Coronary artery (tissue), 2 donors: ENCODE results near the gene MPV17.
A peak's percentile ranks its signal among the peaks of the same experiment; 100 is the strongest.
"Not testable (repeated sequence)": the region's sequence is repeated elsewhere in the genome, so short reads cannot be mapped to it uniquely, and the experiment has no call there.

Experiments
- DNase-seq: peaks from one replicate; pipeline ENCODE4 v3.0.0-alpha.2; 2017; ENCODE audit warnings: low spot score
- H3K27ac ChIP-seq, 2 donors: fragments of 200-600 bp; sonication (generic); one replicate each; pipeline ENCODE4 v1.5.1; 2016 to 2019
- H3K4me3 ChIP-seq: fragments of 200-600 bp; sonication (generic); 2 replicates; pipeline ENCODE4 v1.5.1; 2016; ENCODE audit warnings: mild to moderate bottlenecking, moderate library complexity
- CTCF ChIP-seq: fragments of 200-600 bp; sonication (generic); IDR thresholded peaks from one replicate; pipeline ENCODE4 v1.5.1; 2019; ENCODE audit warnings: antibody characterized with exemption

Gene MPV17

GRCh38 chr2:27281855-27282559 is 40.9 kb downstream of the MPV17 start, which contains the start of gene TRIM54:
TSS of gene TRIM54 (plus strand) at chr2:27282429. CDS start at chr2:27282732, 303 bp downstream.
- Histone ChIP-seq H3K4me3 (no peak within 1 kb of the TSS), H3K27ac (peak within 1 kb of the TSS in 1 of 2 donors; percentile 6)
- no peak for DNase-seq
- TF ChIP-seq CTCF, result no peak

DNA sequence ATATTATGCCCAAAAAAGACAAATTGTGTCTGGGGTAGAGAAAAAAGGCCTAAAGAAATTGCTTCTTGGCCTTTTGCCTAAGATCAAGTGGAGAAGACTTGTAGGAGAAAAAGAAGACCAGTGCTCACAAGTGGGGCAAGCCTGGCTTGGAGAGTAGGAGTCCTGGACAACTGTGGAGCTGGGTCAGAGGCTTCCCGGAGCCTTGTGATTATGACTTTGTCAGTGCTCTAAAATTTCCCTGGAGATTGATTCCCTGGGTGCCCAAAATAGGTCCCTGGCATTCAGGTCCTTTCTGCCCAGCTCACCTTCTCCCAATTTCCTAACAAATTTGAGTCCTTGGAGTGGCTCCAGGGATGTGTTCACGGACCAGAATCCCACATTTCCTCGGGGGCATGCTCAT is 41.5 kb downstream of the MPV17 start:
- TF ChIP-seq CTCF, result no peak
- Histone ChIP-seq H3K27ac (peak overlapping the region in 1 of 2 donors; percentile 6), H3K4me3 (no peak overlapping the region)
- no peak for DNase-seq

DNA sequence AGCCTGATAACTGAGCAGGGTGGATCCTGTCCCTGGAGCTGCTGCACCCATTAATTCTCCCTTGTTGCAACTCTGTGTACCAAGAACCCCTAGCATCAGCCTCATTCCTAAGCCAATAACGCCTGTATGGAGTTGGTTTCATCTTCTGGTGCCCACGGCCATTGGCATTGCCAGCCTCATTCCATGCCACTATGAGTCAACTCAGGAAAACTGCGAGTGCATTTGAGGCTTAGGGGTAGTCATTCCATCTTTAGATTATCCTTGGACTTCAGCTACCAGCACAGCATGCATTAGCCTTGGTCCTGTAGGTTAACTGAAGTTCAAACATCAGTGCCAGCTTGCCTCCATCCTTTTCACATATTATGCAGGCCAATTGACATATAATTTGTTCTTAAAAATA is 42.1 kb downstream of the MPV17 start:
- no peak for DNase-seq
- no peak overlapping the region for H3K4me3 ChIP-seq
- TF ChIP-seq CTCF, result no peak
- no peak overlapping the region for H3K27ac ChIP-seq

DNA sequence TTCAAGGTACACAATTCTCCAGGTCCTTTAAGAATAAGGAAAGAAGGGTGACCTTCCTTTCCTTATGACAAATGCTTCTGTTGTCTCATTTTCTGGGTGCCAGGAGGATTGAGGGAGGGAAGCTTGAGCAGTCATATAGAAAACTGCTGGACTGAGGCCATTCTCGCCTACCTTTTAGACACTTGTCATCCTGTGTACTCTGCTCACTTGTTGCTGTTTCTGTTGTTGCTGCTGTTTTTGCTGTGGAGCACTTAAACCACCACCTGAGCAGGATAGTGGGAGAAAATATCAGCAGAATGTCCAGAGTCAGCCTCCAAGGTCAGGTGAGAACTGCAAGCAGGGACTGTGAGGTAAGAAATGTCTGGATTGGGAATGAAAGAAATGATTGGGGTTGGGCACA is 44.9 kb downstream of the MPV17 start:
- TF ChIP-seq CTCF, result no peak
- Histone ChIP-seq H3K27ac (no peak overlapping the region), H3K4me3 (no peak overlapping the region)
- DNase-seq, result no peak

GRCh38 chr2:27275211-27276150 is 47.4 kb downstream of the MPV17 start, which contains the start of gene DNAJC5G:
TSS of gene DNAJC5G (plus strand) at chr2:27275433. CDS start at chr2:27276729, 1,296 bp downstream.
- TF ChIP-seq CTCF, result no peak
- Histone ChIP-seq H3K27ac (no peak within 1 kb of the TSS), H3K4me3 (no peak within 1 kb of the TSS)
- no peak for DNase-seq

GRCh38 chr2:27272537-27273522 is 50.1 kb downstream of the MPV17 start:
- not testable (repeated sequence) for H3K27ac ChIP-seq, DNase-seq

More at GRCh38 chr2:27272537-27273522, 50.1 kb downstream of the MPV17 start:
- not testable (repeated sequence) for H3K4me3 ChIP-seq
